ENCODE data around the gene KCNMA1. TPM values are rescaled to one million over a fixed set of nuclear protein-coding genes. Genes with fewer than 3 reads are reported as not detected.
"Not testable (repeated sequence)": the region's sequence is repeated elsewhere in the genome, so short reads cannot be mapped to it uniquely, and the experiment has no call there.

KCNMA1 gene
- total RNA-seq, 1 donor from 2014 or later, result 2.2 TPM

DNA sequence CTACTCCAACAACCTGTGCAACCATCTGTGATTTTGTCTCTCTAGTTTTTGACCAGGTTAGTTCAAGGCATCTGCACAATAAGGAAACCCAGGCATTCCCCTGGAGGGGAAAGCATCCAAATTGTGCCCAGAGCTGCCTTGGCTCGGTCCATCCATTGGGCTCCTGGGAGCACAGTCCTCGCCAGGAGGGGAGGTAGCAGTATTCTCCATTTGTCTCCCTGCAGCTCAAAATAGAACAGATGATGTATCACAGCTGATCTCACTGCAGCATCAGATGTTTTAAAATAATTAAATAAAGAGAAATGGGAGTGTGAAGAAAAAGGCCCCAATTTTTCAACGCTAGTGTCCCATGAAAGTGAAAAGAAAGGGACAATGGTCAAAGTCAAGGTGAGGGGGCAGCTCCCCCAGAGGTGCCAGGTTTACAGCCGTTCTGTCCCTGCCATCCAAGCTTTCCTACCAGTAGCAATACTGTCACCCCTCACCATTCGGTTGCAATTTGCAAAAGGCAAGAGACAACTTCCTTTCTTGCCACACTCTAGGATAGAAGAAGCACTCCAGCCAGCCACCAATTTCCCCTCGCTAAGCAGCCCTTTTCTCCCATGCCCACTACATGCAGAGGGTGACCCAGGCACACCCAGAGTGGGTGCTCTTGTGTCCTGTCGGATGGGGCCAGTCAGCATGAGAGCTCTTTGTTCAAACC is 43.7 kb downstream of the KCNMA1 start:
- intact Hi-C loops (cut with DNase I), result no loop called here
- no peak for ATAC-seq

GRCh38 chr10:77592946-77593636 is 44.5 kb downstream of the KCNMA1 start:
- intact Hi-C loops (cut with DNase I), result no loop called here
- no peak for DNase-seq (ENCODE audit: missing footprints)
- ATAC-seq, result peak; percentile 29

More for the DNA sequence above, 43.7 kb downstream of the KCNMA1 start:
- no peak for DNase-seq (ENCODE audit: missing footprints)

DNA sequence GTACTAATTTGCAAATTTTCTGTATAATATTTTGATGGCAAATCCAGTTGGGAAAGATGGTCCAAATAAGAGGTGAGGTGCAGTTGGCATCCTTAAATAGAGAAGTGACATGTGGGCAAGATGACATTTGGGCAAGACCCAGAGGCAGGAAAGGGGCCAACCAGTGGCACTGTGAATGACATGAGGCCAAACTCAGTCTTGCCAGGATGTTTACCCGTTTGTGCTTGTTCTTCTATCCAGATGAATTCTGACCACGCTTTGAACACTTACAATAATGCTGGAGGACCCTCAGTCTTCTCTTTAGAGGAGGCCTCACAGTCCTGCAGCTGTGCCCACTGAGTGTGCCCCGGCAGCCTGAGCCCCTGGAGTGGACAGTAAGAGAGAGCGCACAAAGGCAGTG is 45.1 kb downstream of the KCNMA1 start:
- intact Hi-C loops (cut with DNase I), result no loop called here
- ATAC-seq (no peak), DNase-seq (ENCODE audit: missing footprints) (no peak)

DNA sequence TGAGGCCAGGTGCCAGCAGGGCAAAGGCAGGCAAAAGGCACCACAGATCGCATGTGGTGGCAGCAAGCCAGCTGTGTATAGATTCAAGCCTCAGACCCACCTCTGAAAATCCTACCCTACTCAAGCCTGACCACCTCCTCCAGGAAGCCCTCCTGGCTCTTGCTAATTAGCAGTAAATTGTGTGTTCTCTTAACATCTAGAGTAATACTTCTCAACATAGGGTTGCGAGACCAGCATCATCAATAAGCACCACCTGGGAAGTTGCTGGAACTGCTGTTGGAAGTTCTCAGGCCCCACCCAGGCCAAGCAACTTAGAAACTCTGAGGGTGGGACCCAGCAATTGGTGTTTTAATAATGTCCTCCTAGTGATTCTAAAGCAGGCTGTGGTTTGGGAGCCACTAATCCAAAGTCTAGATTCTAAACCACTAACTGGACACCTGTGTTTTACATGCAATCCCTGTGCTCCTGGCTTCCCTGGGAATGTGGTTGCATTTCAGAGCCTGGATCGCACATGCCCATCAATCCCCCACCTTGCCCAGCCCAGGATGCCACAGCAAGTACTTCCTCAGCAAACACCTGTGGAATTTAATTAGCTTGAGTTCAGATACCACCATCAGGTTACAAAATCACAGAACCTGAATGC is 46.2 kb downstream of the KCNMA1 start:
- DNase-seq (ENCODE audit: missing footprints) (no peak), ATAC-seq (no peak)
- intact Hi-C loops (cut with DNase I), result no loop called here

DNA sequence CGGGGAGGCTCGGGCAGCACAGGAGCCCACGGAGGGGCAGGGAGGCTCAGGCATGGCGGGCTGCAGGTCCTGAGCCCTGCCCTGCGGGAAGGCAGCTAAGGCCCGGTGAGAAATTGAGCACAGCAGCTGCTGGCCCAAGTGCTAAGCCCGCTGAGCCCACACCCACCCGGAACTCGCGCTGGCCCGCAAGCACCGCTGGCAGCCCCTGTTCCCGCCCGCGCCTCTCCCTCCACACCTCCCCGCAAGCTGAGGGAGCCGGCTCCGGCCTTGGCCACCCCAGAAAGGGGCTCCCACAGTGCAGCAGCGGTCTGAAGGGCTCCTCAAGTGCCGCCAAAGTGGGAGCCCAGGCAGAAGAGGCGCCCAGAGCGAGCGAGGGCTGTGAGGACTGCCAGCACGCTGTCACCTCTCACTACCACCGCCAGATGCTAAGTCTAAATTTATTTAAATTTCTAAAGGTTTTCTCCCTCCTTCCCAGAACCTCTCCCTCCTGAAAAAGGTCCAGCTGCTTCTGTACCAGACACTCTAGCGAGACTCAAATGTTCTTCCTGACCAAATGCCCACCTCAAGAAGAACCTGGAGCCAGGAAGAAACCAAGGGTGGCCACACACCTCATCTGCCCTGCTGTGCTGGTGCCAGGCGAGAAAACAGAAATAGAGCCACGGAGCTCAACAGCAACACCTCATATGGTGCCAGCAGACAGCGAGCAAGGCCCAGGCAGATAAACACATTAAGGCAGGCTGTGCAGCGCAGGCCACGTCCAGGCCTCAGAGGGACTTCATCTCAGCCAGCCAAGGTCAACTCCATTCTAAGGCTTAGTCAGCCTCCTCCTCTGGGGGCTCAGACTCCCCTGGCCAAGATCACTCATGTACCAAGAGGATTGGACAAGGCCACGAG is 47.0 kb downstream of the KCNMA1 start:
- ATAC-seq (peak; percentile 68), DNase-seq (ENCODE audit: missing footprints) (no peak)
- intact Hi-C loops (cut with DNase I), result no loop called here

DNA sequence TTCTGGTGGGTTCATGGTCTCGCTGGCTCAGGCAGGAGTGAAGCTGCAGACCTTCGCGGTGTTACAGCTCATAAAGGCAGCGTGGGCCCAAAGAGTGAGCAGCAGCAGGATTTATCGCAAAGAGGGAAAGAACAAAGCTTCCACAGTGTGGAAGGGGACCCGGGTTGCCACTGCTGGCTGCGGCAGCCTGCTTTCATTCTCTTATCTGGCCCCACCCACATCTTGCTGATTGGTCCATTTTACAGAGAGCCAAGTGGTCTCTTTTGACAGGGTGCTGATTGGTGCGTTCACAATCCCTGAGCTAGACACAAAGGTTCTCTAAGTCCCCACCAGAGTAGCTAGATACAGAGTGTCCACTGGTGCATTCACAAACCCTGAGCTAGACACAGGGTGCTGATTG is 47.9 kb downstream of the KCNMA1 start:
- not testable (repeated sequence) for ATAC-seq

GRCh38 chr10:77588886-77589285 is 48.7 kb downstream of the KCNMA1 start:
- DNase-seq (ENCODE audit: missing footprints) (no peak), ATAC-seq (no peak)
- intact Hi-C loops (cut with DNase I), result no loop called here

More for the DNA sequence above, 47.9 kb downstream of the KCNMA1 start:
- DNase-seq (ENCODE audit: missing footprints); intact Hi-C loops (cut with DNase I): not testable (repeated sequence)

DNA sequence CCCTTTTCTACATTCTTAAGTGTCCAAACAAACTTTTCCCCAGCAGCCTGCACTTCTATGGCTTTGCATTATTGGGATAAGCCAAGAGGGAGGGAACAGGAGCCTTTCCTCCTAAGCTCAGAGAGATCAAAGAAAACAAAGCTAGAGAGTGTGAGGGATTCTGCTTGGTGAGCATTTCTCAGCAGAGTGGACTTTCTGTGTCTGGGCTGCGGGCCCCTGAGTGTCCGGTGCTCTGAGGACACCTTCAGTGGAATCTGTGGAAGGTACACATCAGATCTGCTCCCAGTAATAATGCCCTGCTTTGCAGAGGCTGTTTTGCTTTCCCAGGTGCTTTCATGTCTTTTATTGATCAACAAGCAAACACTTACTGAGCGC is 50.2 kb downstream of the KCNMA1 start:
- intact Hi-C loops (cut with DNase I), result no loop called here
- DNase-seq (ENCODE audit: missing footprints) (no peak), ATAC-seq (no peak)

GRCh38 chr10:77586719-77587415 is 50.7 kb downstream of the KCNMA1 start:
- intact Hi-C loops (cut with DNase I), result no loop called here
- DNase-seq (ENCODE audit: missing footprints) (no peak), ATAC-seq (no peak)

- no peak for DNase-seq (ENCODE audit: missing footprints)
- ATAC-seq, result no peak
- intact Hi-C loops (cut with DNase I), result no loop called here
Measured at GRCh38 chr10:77584938-77585337, 52.7 kb downstream of the KCNMA1 start.

DNA sequence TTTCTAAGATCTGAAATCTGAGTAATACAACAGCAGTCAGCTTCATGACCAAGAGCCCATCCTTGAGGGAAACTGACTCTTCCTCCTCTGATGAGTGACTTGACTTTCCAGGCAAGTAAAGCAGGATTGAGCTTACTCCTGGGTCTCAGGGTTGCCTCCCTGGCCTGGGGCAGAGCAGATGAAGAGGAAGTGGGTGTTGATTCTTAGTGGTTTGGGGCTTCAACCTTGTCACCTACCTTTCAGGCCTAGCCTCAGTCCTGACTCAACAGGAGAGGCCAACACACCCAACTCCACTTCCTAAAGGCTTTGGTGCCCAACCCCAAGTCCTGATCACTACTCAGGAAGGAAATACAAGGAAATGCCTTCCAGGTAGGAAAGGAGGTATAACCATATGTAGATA is 54.1 kb downstream of the KCNMA1 start:
- DNase-seq (ENCODE audit: missing footprints), result no peak
- intact Hi-C loops (cut with DNase I), result no loop called here
- no peak for ATAC-seq

- intact Hi-C loops (cut with DNase I), result no loop called here
- no peak for DNase-seq (ENCODE audit: missing footprints)
- no peak for ATAC-seq
Measured at GRCh38 chr10:77582710-77583115, 54.9 kb downstream of the KCNMA1 start.

DNA sequence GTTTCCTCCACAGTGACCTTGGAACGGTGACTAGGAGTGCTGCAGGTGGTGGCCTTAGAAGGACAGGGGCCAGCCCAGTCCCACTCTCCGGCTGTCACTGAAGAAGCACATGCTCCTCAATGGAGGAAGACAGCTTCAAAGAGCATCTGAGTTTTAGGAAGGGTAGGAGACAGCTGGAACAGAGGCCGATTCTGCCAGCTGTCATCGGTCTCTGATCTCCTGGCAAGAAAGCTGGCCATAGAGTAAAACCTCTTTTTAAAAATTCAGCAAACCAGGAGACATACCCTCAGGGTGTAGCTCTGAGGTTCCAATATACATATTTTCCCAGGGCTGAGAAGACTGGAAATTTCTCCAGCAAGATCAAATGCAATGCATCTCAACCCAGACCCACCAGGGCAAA is 55.9 kb downstream of the KCNMA1 start:
- DNase-seq (ENCODE audit: missing footprints) (no peak), ATAC-seq (no peak)
- intact Hi-C loops (cut with DNase I), result no loop called here

GRCh38 chr10:77580482-77580881 is 57.1 kb downstream of the KCNMA1 start:
- ATAC-seq (no peak), DNase-seq (ENCODE audit: missing footprints) (no peak)
- intact Hi-C loops (cut with DNase I), result no loop called here

DNA sequence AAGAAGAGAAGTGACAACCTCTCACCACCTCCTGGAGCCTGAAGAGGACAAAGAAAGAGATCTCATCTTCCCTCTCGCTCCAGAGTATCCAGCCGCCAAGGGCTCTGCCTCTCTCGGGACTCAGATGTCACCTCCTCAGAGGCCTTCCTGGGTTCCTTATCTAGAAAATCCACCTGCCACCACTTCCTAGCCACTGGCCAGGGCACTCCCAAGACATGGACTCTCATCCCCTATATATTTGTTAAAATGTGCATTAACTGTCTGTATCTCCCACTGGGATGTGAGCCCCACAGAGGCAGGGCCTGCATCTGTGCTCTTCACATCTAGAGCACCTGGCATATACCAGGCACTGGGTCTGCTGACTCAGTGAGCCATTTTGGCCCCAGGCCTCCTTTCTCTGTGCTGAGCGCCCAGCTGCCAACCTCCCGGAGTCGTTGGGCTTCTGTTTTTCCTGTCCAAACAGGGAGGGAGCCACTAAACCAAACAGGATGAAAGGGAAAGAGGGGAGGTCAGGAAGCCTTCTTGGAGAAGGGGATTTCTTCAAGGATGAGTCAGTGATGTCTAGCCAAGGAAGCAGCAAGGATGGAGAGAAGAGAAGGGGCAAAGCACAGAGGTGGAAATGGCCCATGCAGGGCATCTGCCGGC is 58.9 kb downstream of the KCNMA1 start:
- DNase-seq (ENCODE audit: missing footprints) (no peak), ATAC-seq (no peak)
- intact Hi-C loops (cut with DNase I), result no loop called here

DNA sequence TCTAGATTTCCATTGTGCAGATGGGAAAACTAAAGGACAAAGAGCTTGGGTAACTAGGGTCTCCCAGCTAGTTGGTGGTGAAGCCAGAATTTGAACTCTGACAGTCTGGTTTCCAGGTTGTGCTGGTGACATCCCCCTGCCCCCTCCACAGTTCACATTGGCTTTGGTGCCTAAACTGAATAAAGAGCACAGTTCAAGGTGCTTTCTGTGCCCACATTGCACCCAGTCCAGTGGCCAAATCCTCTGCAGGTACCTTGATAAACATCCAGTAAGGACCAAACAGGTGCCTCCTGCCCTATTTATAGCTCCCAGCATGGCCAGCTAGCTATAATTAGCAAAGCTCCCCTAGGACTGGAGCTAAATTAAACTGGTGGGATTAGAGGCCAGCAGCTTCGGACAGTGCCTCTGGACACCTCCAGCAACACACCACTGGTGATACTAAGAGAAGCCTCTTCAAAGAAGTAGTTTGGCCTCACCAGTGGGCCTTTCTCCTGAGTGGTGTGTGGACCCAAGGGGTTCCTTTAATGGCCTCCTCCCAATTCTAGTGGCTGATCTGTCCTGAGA is 59.9 kb downstream of the KCNMA1 start:
- intact Hi-C loops (cut with DNase I), result no loop called here
- DNase-seq (ENCODE audit: missing footprints) (no peak), ATAC-seq (peak; percentile 31)

- no peak for ATAC-seq
- intact Hi-C loops (cut with DNase I), result no loop called here
- no peak for DNase-seq (ENCODE audit: missing footprints)
Measured at GRCh38 chr10:77576444-77577032, 61.1 kb downstream of the KCNMA1 start.

DNA sequence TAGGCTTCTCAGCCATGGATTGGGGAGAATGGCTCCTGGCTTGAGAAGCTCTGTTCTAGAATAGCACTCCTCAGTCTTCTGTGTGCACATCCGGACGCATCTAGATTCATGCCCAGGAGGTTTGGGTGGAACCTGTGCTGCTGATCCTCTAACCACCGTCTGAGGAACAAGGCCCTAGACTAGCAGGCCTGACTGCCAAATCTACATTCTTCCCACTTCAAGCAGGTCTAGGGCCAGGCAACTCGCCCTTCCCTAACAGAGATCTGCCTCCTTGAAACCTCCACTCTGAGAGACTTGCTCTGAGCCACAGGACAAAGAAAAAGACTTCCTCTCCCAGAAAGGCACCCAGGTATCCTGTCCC is 61.6 kb downstream of the KCNMA1 start:
- DNase-seq (ENCODE audit: missing footprints) (no peak), ATAC-seq (no peak)
- intact Hi-C loops (cut with DNase I), result no loop called here

Measured in Right ventricle myocardium inferior (tissue), 1 donor.